Gastrocnemius medialis (tissue), 4 donors: Measurements from ENCODE around the gene DRC3. TPM values are rescaled to one million over a fixed set of nuclear protein-coding genes. Genes with fewer than 3 reads are reported as not detected.

ENCODE experiments used
- ATAC-seq, 2 donors: fragments of 150-250 bp; one replicate each; pipeline ENCODE4 v1.9.1; 2016
- DNase-seq, 2 donors: peaks; one replicate each; pipeline ENCODE4 v3.0.0-alpha.2; 2019
- H3K27ac ChIP-seq, 4 donors: fragments of 200-600 bp; sonication (generic); 1 replicate in 1 of 4; 2 replicates in 3 of 4; pipeline ENCODE4 v1.5.1; 2016 to 2018; ENCODE audit warnings: mild to moderate bottlenecking in 2 of 4, moderate library complexity in 1 of 4
- H3K27me3 ChIP-seq, 3 donors: fragments of 200-600 bp; sonication (generic) in 2 of 3; 1 replicate in 1 of 3; 2 replicates in 2 of 3; pipeline versions ENCODE4 v1.5.1 to v1.6.0; 2016 to 2019; ENCODE audit warnings: mild to moderate bottlenecking in 1 of 3, moderate library complexity in 1 of 3
- H3K36me3 ChIP-seq, 2 donors: fragments of 200-600 bp; sonication (generic) in 1 of 2; one replicate each; pipeline ENCODE4 v1.5.1; 2017 to 2018
- H3K4me1 ChIP-seq, 2 donors: fragments of 200-600 bp; sonication (generic) in 1 of 2; one replicate each; pipeline ENCODE4 v1.5.1; 2016 to 2017; ENCODE audit warnings: mild to moderate bottlenecking in 2 of 2
- H3K4me3 ChIP-seq, 4 donors: fragments of 200-600 bp; sonication (generic) in 3 of 4; 1 replicate in 1 of 4; 2 replicates in 3 of 4; pipeline ENCODE4 v1.5.1; 2016 to 2019; ENCODE audit warnings: mild to moderate bottlenecking in 2 of 4
- H3K9me3 ChIP-seq, 3 donors: fragments of 200-600 bp; sonication (generic) in 2 of 3; 1 replicate in 1 of 3; 2 replicates in 2 of 3; pipeline ENCODE4 v1.5.1; 2016 to 2019
- POLR2A ChIP-seq, 2 donors: fragments of 450-650 bp; IDR thresholded peaks; one replicate each; pipeline ENCODE4 v1.6.1; 2017; ENCODE audit warnings: antibody characterized with exemption in 2 of 2, mild to moderate bottlenecking in 2 of 2, moderate library complexity in 2 of 2
- in situ Hi-C, 4 donors: fragments of 200-750 bp; cut with MboI; loops; one replicate each; pipeline versions ENCODE4 v1.15.0 to v1.8.0; 2017; ENCODE audit warnings: low sequenced_read_pairs in 4 of 4
- intact Hi-C: fragments of 100-400 bp; cut with DNase I; formaldehyde crosslinking; loops from one replicate; pipeline ENCODE4 v1.15.1; 2023; ENCODE audit warnings: low total_unique reads
- total RNA-seq, 4 donors: library from RNA; depleted of rRNA; stranded (reverse); fragments of >200 nt; gene quantifications; one replicate each; pipeline versions ENCODE4 v1.1.0 to v1.2.3, GENCODE V29; 2016
- TF ChIP-seq, protein P1 (sequence below), 5 experiments: fragments of 450-650 bp in 3 of 5; fragments of 200-600 bp in 2 of 5; sonication (generic) in 2 of 5; IDR thresholded peaks in 4 of 5; conservative IDR thresholded peaks in 1 of 5; 1 replicate in 4 of 5; 2 replicates in 1 of 5; pipeline ENCODE4 v1.5.1; 2016 to 2019; ENCODE audit warnings: antibody characterized with exemption in 5 of 5, mild to moderate bottlenecking in 3 of 5, moderate library complexity in 3 of 5

DRC3 gene
- total RNA-seq, 4 donors from 2014 or later = 0.05 to 0.81 (median 0.28) TPM

DNA sequence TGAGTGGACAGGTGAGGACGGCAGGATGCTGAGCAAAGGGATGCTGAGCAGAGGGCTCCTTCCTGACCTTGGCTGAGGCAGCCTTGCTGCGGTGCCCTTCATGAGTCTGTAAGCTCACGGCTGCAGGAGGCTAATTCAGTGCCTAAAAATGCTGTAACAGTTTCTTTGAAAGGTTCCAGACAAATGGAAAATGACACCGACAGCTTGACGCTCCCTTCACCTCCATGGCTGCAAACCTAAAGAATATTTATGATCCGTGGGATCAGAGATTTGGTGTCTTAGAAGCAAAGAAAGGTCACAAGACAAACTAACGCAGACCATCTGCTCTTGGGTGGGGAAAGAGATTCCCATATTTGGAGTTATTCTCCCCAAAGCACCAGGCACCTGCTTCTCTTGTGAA is 28.4 kb upstream of the DRC3 start:
- no peak for DNase-seq
- no peaks in the 10 kb centered on the region for H3K36me3 ChIP-seq
- no peaks in the 10 kb centered on the region for H3K9me3 ChIP-seq
- no peak overlapping the region for H3K4me3 ChIP-seq
- no peak overlapping the region for H3K27ac ChIP-seq
- ATAC-seq = no peak
- TF ChIP-seq, protein P1, sequence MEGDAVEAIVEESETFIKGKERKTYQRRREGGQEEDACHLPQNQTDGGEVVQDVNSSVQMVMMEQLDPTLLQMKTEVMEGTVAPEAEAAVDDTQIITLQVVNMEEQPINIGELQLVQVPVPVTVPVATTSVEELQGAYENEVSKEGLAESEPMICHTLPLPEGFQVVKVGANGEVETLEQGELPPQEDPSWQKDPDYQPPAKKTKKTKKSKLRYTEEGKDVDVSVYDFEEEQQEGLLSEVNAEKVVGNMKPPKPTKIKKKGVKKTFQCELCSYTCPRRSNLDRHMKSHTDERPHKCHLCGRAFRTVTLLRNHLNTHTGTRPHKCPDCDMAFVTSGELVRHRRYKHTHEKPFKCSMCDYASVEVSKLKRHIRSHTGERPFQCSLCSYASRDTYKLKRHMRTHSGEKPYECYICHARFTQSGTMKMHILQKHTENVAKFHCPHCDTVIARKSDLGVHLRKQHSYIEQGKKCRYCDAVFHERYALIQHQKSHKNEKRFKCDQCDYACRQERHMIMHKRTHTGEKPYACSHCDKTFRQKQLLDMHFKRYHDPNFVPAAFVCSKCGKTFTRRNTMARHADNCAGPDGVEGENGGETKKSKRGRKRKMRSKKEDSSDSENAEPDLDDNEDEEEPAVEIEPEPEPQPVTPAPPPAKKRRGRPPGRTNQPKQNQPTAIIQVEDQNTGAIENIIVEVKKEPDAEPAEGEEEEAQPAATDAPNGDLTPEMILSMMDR (IDR thresholded peaks at IDR 0.05 in 4 of 5, conservative IDR thresholded peaks at IDR 0.05 in 1 of 5) = no peak
- no peak for TF ChIP-seq POLR2A (IDR thresholded peaks at IDR 0.05)
- H3K27me3 ChIP-seq = no peaks in the 10 kb centered on the region
- intact Hi-C loops = no loop called here
- peaks cover 72% of the 10 kb centered on the region in 2 donors for H3K4me1 ChIP-seq
- in situ Hi-C loops = loop anchor here in 1 of 4 donors (25.0 kb wide), 1 partner anchor 93 kb away; the partner anchor contains the start of genes ATPAF2 and GID4

DNA sequence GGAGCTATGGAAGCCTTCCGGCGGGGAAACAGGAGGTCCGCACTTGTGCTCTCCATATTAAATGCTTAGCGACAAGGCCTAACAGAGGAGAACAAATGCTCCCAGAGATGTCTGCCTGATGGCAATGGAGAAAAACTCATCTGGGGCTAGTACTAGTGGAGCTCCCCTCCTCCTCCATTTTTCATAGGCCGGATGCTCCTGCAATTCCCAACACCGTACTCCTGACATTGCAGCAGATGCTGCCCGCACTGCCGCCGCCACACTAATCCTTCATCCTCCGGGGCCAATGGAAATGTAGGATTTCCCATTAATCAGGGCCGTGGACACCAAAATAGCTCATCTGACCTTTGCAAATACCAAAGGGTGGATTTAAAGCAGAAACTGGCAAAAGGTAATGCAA is 27.9 kb upstream of the DRC3 start:
- no peaks in the 10 kb centered on the region for H3K36me3 ChIP-seq
- no peak overlapping the region for H3K4me3 ChIP-seq
- in situ Hi-C loops = loop anchor here in 1 of 4 donors (25.0 kb wide), 1 partner anchor 93 kb away; the partner anchor contains the start of genes ATPAF2 and GID4
- TF ChIP-seq, protein P1 (IDR thresholded peaks at IDR 0.05 in 4 of 5, conservative IDR thresholded peaks at IDR 0.05 in 1 of 5) = no peak
- TF ChIP-seq POLR2A (IDR thresholded peaks at IDR 0.05) = no peak
- no peaks in the 10 kb centered on the region for H3K9me3 ChIP-seq
- H3K27me3 ChIP-seq = no peaks in the 10 kb centered on the region
- intact Hi-C loops = no loop called here
- ATAC-seq (no peak), DNase-seq (no peak)
- no peak overlapping the region for H3K27ac ChIP-seq
- H3K4me1 ChIP-seq = peaks cover 70 to 75% of the 10 kb centered on the region in 2 donors

DNA sequence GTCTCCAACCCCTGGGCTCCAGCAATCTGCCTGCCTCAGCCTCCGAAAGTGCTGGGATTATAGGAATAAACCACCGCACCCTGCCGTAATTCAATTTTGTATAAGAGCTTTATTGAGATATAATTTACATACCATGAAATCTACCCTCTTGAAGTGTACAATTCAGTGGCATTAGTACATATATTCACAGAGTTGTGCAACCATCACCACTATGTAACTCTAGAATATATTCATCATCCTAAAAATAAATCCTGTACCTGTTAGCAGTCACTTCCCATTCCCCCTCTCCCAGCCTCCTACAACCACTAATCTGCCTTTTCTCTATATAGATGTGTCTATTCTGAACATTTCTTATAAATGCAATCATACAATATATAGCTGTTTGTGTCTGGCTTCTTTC is 26.6 kb upstream of the DRC3 start:
- in situ Hi-C loops = loop anchor here in 1 of 4 donors (25.0 kb wide), 1 partner anchor 91 kb away; the partner anchor contains the start of genes ATPAF2 and GID4
- intact Hi-C loops = no loop called here
- Histone ChIP-seq H3K4me1 (peaks cover 59 to 65% of the 10 kb centered on the region in 2 donors), H3K36me3 (no peaks in the 10 kb centered on the region), H3K27ac (peak overlapping the region in 2 of 4 donors; percentile 27 to 39), H3K27me3 (no peaks in the 10 kb centered on the region), H3K9me3 (no peaks in the 10 kb centered on the region), H3K4me3 (no peak overlapping the region)
- ATAC-seq (peak; percentile 79 to 92), DNase-seq (no peak)
- TF ChIP-seq, protein P1 (IDR thresholded peaks at IDR 0.05 in 4 of 5, conservative IDR thresholded peaks at IDR 0.05 in 1 of 5) = no peak
- no peak for TF ChIP-seq POLR2A (IDR thresholded peaks at IDR 0.05)

DNA sequence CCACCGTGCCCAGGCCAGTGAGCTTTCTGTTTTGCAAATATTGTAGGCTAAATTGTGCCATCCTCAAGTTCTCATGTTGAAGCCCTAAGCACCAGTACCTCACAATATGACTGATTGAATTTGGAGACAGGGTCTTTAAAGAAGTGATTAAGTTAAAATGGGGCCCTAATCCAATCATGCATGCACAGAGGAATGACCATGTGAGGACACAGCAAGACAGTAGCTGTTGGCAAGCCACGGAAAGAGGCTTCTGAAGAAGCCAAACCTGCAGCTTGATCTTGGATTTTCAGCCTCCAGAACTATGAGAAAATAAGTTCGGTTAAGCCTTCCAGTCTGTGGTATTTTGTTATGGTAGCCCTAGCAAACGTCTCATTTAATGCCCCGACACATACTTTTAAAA is 25.4 kb upstream of the DRC3 start:
- no peak overlapping the region for H3K27ac ChIP-seq
- H3K9me3 ChIP-seq = no peaks in the 10 kb centered on the region
- intact Hi-C loops = no loop called here
- no peak overlapping the region for H3K4me3 ChIP-seq
- no peaks in the 10 kb centered on the region for H3K27me3 ChIP-seq
- no peaks in the 10 kb centered on the region for H3K36me3 ChIP-seq
- H3K4me1 ChIP-seq = peaks cover 53 to 56% of the 10 kb centered on the region in 2 donors
- no peak for DNase-seq
- no peak for ATAC-seq
- in situ Hi-C loops = loop anchor here in 1 of 4 donors (25.0 kb wide), 1 partner anchor 90 kb away; the partner anchor contains the start of genes ATPAF2 and GID4
- no peak for TF ChIP-seq POLR2A (IDR thresholded peaks at IDR 0.05)
- TF ChIP-seq, protein P1 (IDR thresholded peaks at IDR 0.05 in 4 of 5, conservative IDR thresholded peaks at IDR 0.05 in 1 of 5) = no peak
